Spleen (tissue), 11 donors: ENCODE data around the gene SAA2. TPM values are rescaled to one million over a fixed set of nuclear protein-coding genes. Genes with fewer than 3 reads are reported as not detected.
"Not testable (repeated sequence)": the region's sequence is repeated elsewhere in the genome, so short reads cannot be mapped to it uniquely, and the experiment has no call there.

Source experiments
- DNase-seq: peaks from one replicate; pipeline ENCODE4 v3.0.0-alpha.2; 2020
- H3K27ac ChIP-seq, 8 donors: fragments of 200-600 bp; sonication (generic) in 7 of 8; 1 replicate in 4 of 8; 2 replicates in 4 of 8; pipeline versions ENCODE4 v1.5.0 to v1.8.0; 2016 to 2021; ENCODE audit warnings: inconsistent platforms in 4 of 8, mild to moderate bottlenecking in 4 of 8, moderate library complexity in 1 of 8
- H3K27me3 ChIP-seq, 7 donors: fragments of 200-600 bp; sonication (generic) in 6 of 7; replicated peaks in 1 of 7; 1 replicate in 4 of 7; 2 replicates in 3 of 7; pipeline versions ENCODE4 v1.5.0 to v1.8.0; 2016 to 2021; ENCODE audit warnings: inconsistent platforms in 3 of 7, mild to moderate bottlenecking in 1 of 7
- H3K36me3 ChIP-seq, 6 donors: fragments of 200-600 bp; sonication (generic) in 5 of 6; 1 replicate in 4 of 6; 2 replicates in 2 of 6; pipeline versions ENCODE4 v1.5.0 to v1.8.0; 2016 to 2021; ENCODE audit warnings: inconsistent platforms in 2 of 6
- H3K4me1 ChIP-seq, 6 donors: fragments of 200-600 bp; sonication (generic) in 5 of 6; 1 replicate in 3 of 6; 2 replicates in 3 of 6; pipeline versions ENCODE4 v1.5.0 to v1.8.0; 2016 to 2021; ENCODE audit warnings: inconsistent platforms in 3 of 6
- H3K4me3 ChIP-seq, 8 donors: fragments of 200-600 bp; sonication (generic) in 7 of 8; 1 replicate in 4 of 8; 2 replicates in 4 of 8; pipeline versions ENCODE4 v1.5.0 to v1.8.0; 2016 to 2021; ENCODE audit warnings: inconsistent platforms in 4 of 8, mild to moderate bottlenecking in 4 of 8, moderate library complexity in 2 of 8
- H3K9me3 ChIP-seq, 8 donors: fragments of 200-600 bp; sonication (generic) in 7 of 8; 1 replicate in 4 of 8; 2 replicates in 4 of 8; pipeline versions ENCODE4 v1.5.0 to v1.8.0; 2016 to 2021; ENCODE audit warnings: inconsistent platforms in 4 of 8
- CTCF ChIP-seq, 11 experiments: fragments of 200-600 bp in 7 of 11; fragments of 450-650 bp in 4 of 11; sonication (generic) in 4 of 11; IDR thresholded peaks in 8 of 11; conservative IDR thresholded peaks in 3 of 11; 1 replicate in 7 of 11; 2 replicates in 4 of 11; pipeline versions ENCODE4 v1.4.0 to v1.8.0; 2016 to 2021; ENCODE audit warnings: antibody characterized with exemption in 11 of 11, inconsistent platforms in 4 of 11, mild to moderate bottlenecking in 1 of 11
- POLR2A ChIP-seq, 3 donors: fragments of 450-650 bp; IDR thresholded peaks; one replicate each; pipeline ENCODE4 v1.5.1; 2017; ENCODE audit warnings: antibody characterized with exemption in 3 of 3, mild to moderate bottlenecking in 1 of 3
- POLR2AphosphoS5 ChIP-seq, 3 donors: sonication (generic); formaldehyde crosslinking; IDR thresholded peaks; one replicate each; pipeline ENCODE4 v1.5.1; 2017; ENCODE audit warnings: antibody characterized with exemption in 3 of 3
- WGBS, 5 donors: extraction: QIAGEN DNeasy Blood & Tissue Kit in 3 of 5; methylation state at CpG; one replicate each; pipeline versions ENCODE4 v1.1.5 to v1.1.7; 2013 to 2018; 5-methylcytosine and 5-hydroxymethylcytosine counted together
- intact Hi-C: fragments of 100-400 bp; cut with DNase I; formaldehyde crosslinking; loops from one replicate; pipeline ENCODE4 v1.15.0; 2023; ENCODE audit warnings: low total_unique reads
- polyA plus RNA-seq, 3 donors: library from polyadenylated mRNA; stranded (reverse); fragments of 200-250 nt; gene quantifications; one replicate each; pipeline ENCODE4 v1.2.1, GENCODE V29; 2013
- total RNA-seq, 7 donors: library from RNA; depleted of rRNA in 3 of 7; stranded (reverse); fragments of >200 nt in 3 of 7; fragmentation: NEBNext Ultra II Directional in 4 of 7; extraction: Animal tissue kit (Norgen Biotek cat#: 25700) in 4 of 7; gene quantifications; one replicate each; pipeline versions ENCODE4 v1.1.0 to v1.2.1, GENCODE V29; 2016 to 2021
- donor health status: healthy with polysubstance abuse.
- donor health status: DM: no; HTN: no; CAD: no; lungs with moderate emphysema.
- donor health status: DM: no; HTN: no; CAD: no.
- donor health status: Bipolar disorder and iron deficiency.
- donor health status: healthy.
- donor health status: DM: no; HTN: no; CAD: no.
- donor health status: DM: yes; HTN: yes; CAD: no.

The SAA2 gene
- total and polyA plus RNA-seq, 10 donors = 0.19 to 13.1 (median 0.50) TPM; not detected in 5

- Histone ChIP-seq H3K4me3 (no peak overlapping the region), H3K27me3 (no peaks in the 10 kb centered on the region), H3K36me3 (no peaks in the 10 kb centered on the region), H3K27ac (no peak overlapping the region), H3K4me1 (peaks cover 0 to 15% (median 0%) of the 10 kb centered on the region in 6 donors), H3K9me3 (no peaks in the 10 kb centered on the region)
- DNase-seq = no peak
- no peak for TF ChIP-seq POLR2A (IDR thresholded peaks at IDR 0.05)
- TF ChIP-seq CTCF (IDR thresholded peaks at IDR 0.05 in 8 of 11, conservative IDR thresholded peaks at IDR 0.05 in 3 of 11) = no peak
- no peak for TF ChIP-seq POLR2AphosphoS5 (IDR thresholded peaks at IDR 0.05)
- intact Hi-C loops = no loop called here
- 15 to 29% (median 19%) methylated on average over 1 of the region's 1 CpG for WGBS, 5 donors
Measured at GRCh38 chr11:18264677-18265555, 16.4 kb upstream of the SAA2 start.

- TF ChIP-seq POLR2AphosphoS5 (IDR thresholded peaks at IDR 0.05) (no peak), CTCF (IDR thresholded peaks at IDR 0.05 in 8 of 11, conservative IDR thresholded peaks at IDR 0.05 in 3 of 11) (no peak), POLR2A (IDR thresholded peaks at IDR 0.05) (no peak)
- Histone ChIP-seq H3K4me1 (peaks cover 0 to 15% (median 0%) of the 10 kb centered on the region in 6 donors), H3K27ac (no peak overlapping the region), H3K9me3 (no peaks in the 10 kb centered on the region), H3K4me3 (no peak overlapping the region), H3K36me3 (no peaks in the 10 kb centered on the region), H3K27me3 (no peaks in the 10 kb centered on the region)
- 61 to 67% (median 65%) methylated on average over 4 of the region's 4 CpGs for WGBS, 5 donors
- DNase-seq = no peak
- intact Hi-C loops = no loop called here
Measured at GRCh38 chr11:18264035-18264434, 15.6 kb upstream of the SAA2 start.

- H3K36me3 ChIP-seq, H3K9me3 ChIP-seq, intact Hi-C loops, H3K4me3 ChIP-seq, DNase-seq, H3K27me3 ChIP-seq, H3K27ac ChIP-seq: not testable (repeated sequence)
- 71 to 82% (median 77%) methylated on average over 8 of the region's 8 CpGs for WGBS, 5 donors
- H3K4me1 ChIP-seq = peaks cover 0 to 10% (median 0%) of the 10 kb centered on the region in 6 donors
Measured at GRCh38 chr11:18262681-18263350, 14.3 kb upstream of the SAA2 start.

GRCh38 chr11:18261721-18262120 lies 13.3 kb upstream of the SAA2 start:
- intact Hi-C loops = no loop called here
- Histone ChIP-seq H3K27ac (no peak overlapping the region), H3K4me1 (peaks cover 0 to 10% (median 0%) of the 10 kb centered on the region in 6 donors), H3K9me3 (no peaks in the 10 kb centered on the region), H3K36me3 (no peaks in the 10 kb centered on the region), H3K27me3 (no peaks in the 10 kb centered on the region), H3K4me3 (no peak overlapping the region)
- 91 to 96% (median 95%) methylated on average over 14 of the region's 14 CpGs for WGBS, 5 donors
- no peak for TF ChIP-seq POLR2AphosphoS5 (IDR thresholded peaks at IDR 0.05)
- no peak for TF ChIP-seq CTCF (IDR thresholded peaks at IDR 0.05 in 8 of 11, conservative IDR thresholded peaks at IDR 0.05 in 3 of 11)
- TF ChIP-seq POLR2A (IDR thresholded peaks at IDR 0.05) = no peak
- DNase-seq = no peak
